Liver (tissue), 9 donors: ENCODE results near the gene NEK11. TPM values are rescaled to one million over a fixed set of nuclear protein-coding genes. Genes with fewer than 3 reads are reported as not detected.

Source experiments
- DNase-seq: peaks from one replicate; pipeline ENCODE4 v3.0.0-alpha.2; 2017; ENCODE audit warnings: low spot score
- H3K27ac ChIP-seq, 2 donors: one replicate each; pipeline ENCODE4 v1.7.0; 2013; ENCODE audit warnings: inconsistent platforms in 2 of 2, low read length in 2 of 2, control low read depth in 1 of 2, low read depth in 1 of 2, mild to moderate bottlenecking in 1 of 2
- H3K27me3 ChIP-seq, 4 donors: one replicate each; pipeline versions ENCODE4 v1.6.1 to v1.7.0; 2013; ENCODE audit warnings: low read length in 3 of 4, inconsistent platforms in 1 of 4, mild to moderate bottlenecking in 1 of 4, moderate library complexity in 1 of 4; ENCODE audit not compliant: control insufficient read depth in 4 of 4, insufficient read depth in 4 of 4
- H3K36me3 ChIP-seq, 4 donors: one replicate each; pipeline versions ENCODE4 v1.6.1 to v1.7.0; 2013; ENCODE audit warnings: low read length in 3 of 4, mild to moderate bottlenecking in 3 of 4, low read depth in 1 of 4, moderate library complexity in 1 of 4; ENCODE audit not compliant: control insufficient read depth in 4 of 4, insufficient read depth in 3 of 4
- H3K4me1 ChIP-seq, 4 donors: one replicate each; pipeline versions ENCODE4 v1.6.1 to v1.7.0; 2013; ENCODE audit warnings: low read length in 3 of 4, mild to moderate bottlenecking in 3 of 4, moderate library complexity in 1 of 4; ENCODE audit not compliant: control insufficient read depth in 4 of 4, insufficient read depth in 4 of 4
- H3K4me3 ChIP-seq, 3 donors: one replicate each; pipeline versions ENCODE4 v1.6.1 to v1.7.0; 2013; ENCODE audit warnings: low read length in 3 of 3, control low read depth in 1 of 3, low read depth in 1 of 3, mild to moderate bottlenecking in 1 of 3
- H3K9ac ChIP-seq, 2 donors: one replicate each; pipeline ENCODE4 v1.7.0; 2013; ENCODE audit warnings: low read length in 2 of 2, mild to moderate bottlenecking in 2 of 2, moderate library complexity in 2 of 2, control low read depth in 1 of 2, low read depth in 1 of 2
- H3K9me3 ChIP-seq, 4 donors: one replicate each; pipeline versions ENCODE4 v1.6.1 to v1.7.0; 2013; ENCODE audit warnings: low read length in 3 of 4; ENCODE audit not compliant: control insufficient read depth in 4 of 4
- EGR1 ChIP-seq, 2 donors: IDR thresholded peaks; 2 replicates each; pipeline ENCODE4 v1.6.1; 2016 to 2018; ENCODE audit warnings: antibody characterized with exemption in 2 of 2, low read depth in 2 of 2
- FOXA1 ChIP-seq: IDR thresholded peaks from 2 replicates; pipeline ENCODE4 v1.6.1; 2016; ENCODE audit warnings: antibody characterized with exemption
- FOXA2 ChIP-seq: IDR thresholded peaks from 2 replicates; pipeline ENCODE4 v1.6.1; 2016; ENCODE audit warnings: antibody characterized with exemption
- GABPA ChIP-seq, 2 donors: IDR thresholded peaks in 1 of 2; conservative IDR thresholded peaks in 1 of 2; 2 replicates each; pipeline ENCODE4 v1.6.1; 2016; ENCODE audit warnings: antibody characterized with exemption in 2 of 2, mild to moderate bottlenecking in 1 of 2, moderate library complexity in 1 of 2
- HNF4A ChIP-seq, 2 donors: conservative IDR thresholded peaks; 2 replicates each; pipeline ENCODE4 v1.6.1; 2016; ENCODE audit warnings: antibody characterized with exemption in 2 of 2, mild to moderate bottlenecking in 2 of 2
- HNF4G ChIP-seq: IDR thresholded peaks from 2 replicates; pipeline ENCODE4 v1.6.1; 2016; ENCODE audit warnings: antibody characterized with exemption
- JUND ChIP-seq, 2 donors: IDR thresholded peaks; 2 replicates each; pipeline ENCODE4 v1.6.1; 2016; ENCODE audit warnings: antibody characterized with exemption in 2 of 2
- NR2F2 ChIP-seq: IDR thresholded peaks from 2 replicates; pipeline ENCODE4 v1.6.1; 2016; ENCODE audit warnings: antibody characterized with exemption
- RAD21 ChIP-seq, 2 donors: IDR thresholded peaks; 2 replicates each; pipeline ENCODE4 v1.6.1; 2016; ENCODE audit warnings: antibody characterized with exemption in 2 of 2, mild to moderate bottlenecking in 2 of 2
- RXRA ChIP-seq, 2 donors: IDR thresholded peaks; 2 replicates each; pipeline ENCODE4 v1.6.1; 2017 to 2018; ENCODE audit warnings: antibody characterized with exemption in 2 of 2, mild to moderate bottlenecking in 1 of 2
- SP1 ChIP-seq: IDR thresholded peaks from 2 replicates; pipeline ENCODE4 v1.6.1; 2018; ENCODE audit warnings: antibody characterized with exemption, mild to moderate bottlenecking
- TAF1 ChIP-seq: conservative IDR thresholded peaks from 2 replicates; pipeline ENCODE4 v1.6.1; 2016; ENCODE audit warnings: antibody characterized with exemption, mild to moderate bottlenecking
- YY1 ChIP-seq: IDR thresholded peaks from 2 replicates; pipeline ENCODE4 v1.6.1; 2016; ENCODE audit warnings: antibody characterized with exemption, mild to moderate bottlenecking
- WGBS: extraction: QIAGEN DNeasy Blood & Tissue Kit; methylation state at CpG from one replicate; pipeline ENCODE4 v1.1.7; 2013; 5-methylcytosine and 5-hydroxymethylcytosine counted together
- polyA plus RNA-seq, 2 donors: library from polyadenylated mRNA; stranded (reverse) in 1 of 2; unstranded in 1 of 2; fragments of 200-250 nt in 1 of 2; fragments of >200 nt in 1 of 2; fragmentation: Nextera tagmentation in 1 of 2; extraction: Ambion mirVana in 1 of 2; gene quantifications; one replicate each; pipeline versions ENCODE4 v1.2.1 to v1.2.3, GENCODE V29; 2013 to 2015
- total RNA-seq, 2 donors: library from RNA; depleted of rRNA; stranded (reverse); fragments of >200 nt; gene quantifications; one replicate each; pipeline ENCODE4 v1.2.3, GENCODE V29; 2014
- TF ChIP-seq, protein P1 (sequence below): IDR thresholded peaks from 2 replicates; pipeline ENCODE4 v1.6.1; 2016; ENCODE audit warnings: antibody characterized with exemption
- TF ChIP-seq, protein P2 (sequence below): IDR thresholded peaks from 2 replicates; pipeline ENCODE4 v1.6.1; 2016; ENCODE audit warnings: antibody characterized with exemption, mild to moderate bottlenecking
- TF ChIP-seq, protein P3 (sequence below): IDR thresholded peaks from 2 replicates; pipeline ENCODE4 v1.6.1; 2016; ENCODE audit warnings: antibody characterized with exemption
- TF ChIP-seq, protein P4 (sequence below): IDR thresholded peaks from 2 replicates; pipeline ENCODE4 v1.6.1; 2016; ENCODE audit warnings: antibody characterized with exemption
- donor health status: healthy.
- donor health status: healthy.
- donor health status: healthy.
- donor health status: healthy.
- donor health status: healthy.

Gene NEK11
- total and polyA plus RNA-seq, 4 donors: 0.35 to 0.92 (median 0.69) TPM

DNA sequence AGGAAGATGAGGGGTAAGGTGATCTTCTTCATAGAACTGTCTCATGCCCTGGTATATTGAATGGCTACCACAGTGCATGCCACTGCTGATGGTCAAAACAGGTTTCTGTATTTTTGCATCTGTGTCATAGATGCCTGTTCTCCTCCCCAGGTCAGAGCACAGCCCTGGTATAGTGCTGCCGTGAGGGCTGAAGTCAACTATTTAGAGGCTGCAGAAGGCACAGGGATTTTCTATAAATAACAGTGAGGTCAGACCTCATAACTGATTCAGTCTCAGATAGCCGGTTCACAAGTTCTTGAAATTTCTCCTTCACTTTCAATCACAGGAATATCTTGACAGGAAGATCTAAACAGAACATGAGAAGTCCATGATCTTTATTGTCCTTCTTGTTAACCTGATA, 255.7 kb downstream of the NEK11 start:
- Histone ChIP-seq H3K4me3 (no peak overlapping the region), H3K36me3 (no peaks in the 10 kb centered on the region), H3K27ac (no peak overlapping the region), H3K9me3 (no peaks in the 10 kb centered on the region), H3K9ac (no peak overlapping the region), H3K27me3 (no peaks in the 10 kb centered on the region), H3K4me1 (no peaks in the 10 kb centered on the region)
- WGBS: 82% methylated on average over 2 of the region's 2 CpGs
- no peak for DNase-seq
- TF ChIP-seq, protein P1, sequence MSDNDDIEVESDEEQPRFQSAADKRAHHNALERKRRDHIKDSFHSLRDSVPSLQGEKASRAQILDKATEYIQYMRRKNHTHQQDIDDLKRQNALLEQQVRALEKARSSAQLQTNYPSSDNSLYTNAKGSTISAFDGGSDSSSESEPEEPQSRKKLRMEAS: no peak
- TF ChIP-seq RAD21 (IDR thresholded peaks at IDR 0.05) (no peak), EGR1 (IDR thresholded peaks at IDR 0.05; ENCODE audit: low read depth in 2 of 2) (no peak), HNF4G (no peak), SP1 (no peak), YY1 (no peak), RXRA (IDR thresholded peaks at IDR 0.05) (no peak), HNF4A (conservative IDR thresholded peaks at IDR 0.05) (no peak), FOXA2 (no peak), JUND (IDR thresholded peaks at IDR 0.05) (no peak), FOXA1 (no peak)
- TF ChIP-seq, protein P2, sequence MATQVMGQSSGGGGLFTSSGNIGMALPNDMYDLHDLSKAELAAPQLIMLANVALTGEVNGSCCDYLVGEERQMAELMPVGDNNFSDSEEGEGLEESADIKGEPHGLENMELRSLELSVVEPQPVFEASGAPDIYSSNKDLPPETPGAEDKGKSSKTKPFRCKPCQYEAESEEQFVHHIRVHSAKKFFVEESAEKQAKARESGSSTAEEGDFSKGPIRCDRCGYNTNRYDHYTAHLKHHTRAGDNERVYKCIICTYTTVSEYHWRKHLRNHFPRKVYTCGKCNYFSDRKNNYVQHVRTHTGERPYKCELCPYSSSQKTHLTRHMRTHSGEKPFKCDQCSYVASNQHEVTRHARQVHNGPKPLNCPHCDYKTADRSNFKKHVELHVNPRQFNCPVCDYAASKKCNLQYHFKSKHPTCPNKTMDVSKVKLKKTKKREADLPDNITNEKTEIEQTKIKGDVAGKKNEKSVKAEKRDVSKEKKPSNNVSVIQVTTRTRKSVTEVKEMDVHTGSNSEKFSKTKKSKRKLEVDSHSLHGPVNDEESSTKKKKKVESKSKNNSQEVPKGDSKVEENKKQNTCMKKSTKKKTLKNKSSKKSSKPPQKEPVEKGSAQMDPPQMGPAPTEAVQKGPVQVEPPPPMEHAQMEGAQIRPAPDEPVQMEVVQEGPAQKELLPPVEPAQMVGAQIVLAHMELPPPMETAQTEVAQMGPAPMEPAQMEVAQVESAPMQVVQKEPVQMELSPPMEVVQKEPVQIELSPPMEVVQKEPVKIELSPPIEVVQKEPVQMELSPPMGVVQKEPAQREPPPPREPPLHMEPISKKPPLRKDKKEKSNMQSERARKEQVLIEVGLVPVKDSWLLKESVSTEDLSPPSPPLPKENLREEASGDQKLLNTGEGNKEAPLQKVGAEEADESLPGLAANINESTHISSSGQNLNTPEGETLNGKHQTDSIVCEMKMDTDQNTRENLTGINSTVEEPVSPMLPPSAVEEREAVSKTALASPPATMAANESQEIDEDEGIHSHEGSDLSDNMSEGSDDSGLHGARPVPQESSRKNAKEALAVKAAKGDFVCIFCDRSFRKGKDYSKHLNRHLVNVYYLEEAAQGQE: no peak
- TF ChIP-seq, protein P3, sequence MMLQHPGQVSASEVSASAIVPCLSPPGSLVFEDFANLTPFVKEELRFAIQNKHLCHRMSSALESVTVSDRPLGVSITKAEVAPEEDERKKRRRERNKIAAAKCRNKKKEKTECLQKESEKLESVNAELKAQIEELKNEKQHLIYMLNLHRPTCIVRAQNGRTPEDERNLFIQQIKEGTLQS: no peak
- TF ChIP-seq, protein P4, sequence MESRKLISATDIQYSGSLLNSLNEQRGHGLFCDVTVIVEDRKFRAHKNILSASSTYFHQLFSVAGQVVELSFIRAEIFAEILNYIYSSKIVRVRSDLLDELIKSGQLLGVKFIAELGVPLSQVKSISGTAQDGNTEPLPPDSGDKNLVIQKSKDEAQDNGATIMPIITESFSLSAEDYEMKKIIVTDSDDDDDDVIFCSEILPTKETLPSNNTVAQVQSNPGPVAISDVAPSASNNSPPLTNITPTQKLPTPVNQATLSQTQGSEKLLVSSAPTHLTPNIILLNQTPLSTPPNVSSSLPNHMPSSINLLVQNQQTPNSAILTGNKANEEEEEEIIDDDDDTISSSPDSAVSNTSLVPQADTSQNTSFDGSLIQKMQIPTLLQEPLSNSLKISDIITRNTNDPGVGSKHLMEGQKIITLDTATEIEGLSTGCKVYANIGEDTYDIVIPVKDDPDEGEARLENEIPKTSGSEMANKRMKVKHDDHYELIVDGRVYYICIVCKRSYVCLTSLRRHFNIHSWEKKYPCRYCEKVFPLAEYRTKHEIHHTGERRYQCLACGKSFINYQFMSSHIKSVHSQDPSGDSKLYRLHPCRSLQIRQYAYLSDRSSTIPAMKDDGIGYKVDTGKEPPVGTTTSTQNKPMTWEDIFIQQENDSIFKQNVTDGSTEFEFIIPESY: no peak

DNA sequence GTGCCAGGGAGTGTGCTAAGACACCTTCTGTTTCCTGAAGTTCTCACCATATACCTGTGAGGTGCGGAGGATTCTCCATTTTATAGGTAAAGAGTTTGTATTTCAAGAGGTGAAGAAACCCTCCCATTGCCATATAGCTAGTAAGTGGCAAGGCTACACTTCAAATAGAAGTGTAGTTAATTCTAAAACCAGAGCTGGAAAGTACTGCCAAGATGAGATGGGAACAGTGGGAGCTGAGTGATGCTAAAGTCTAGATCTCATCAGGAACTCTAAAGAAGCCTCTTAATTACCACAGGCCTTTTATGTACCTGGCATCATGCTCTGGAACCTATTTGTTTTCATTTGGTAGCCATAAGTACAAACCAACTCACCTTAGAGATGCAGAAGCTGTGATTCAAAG, 256.3 kb downstream of the NEK11 start:
- no peak overlapping the region for H3K9ac ChIP-seq
- H3K27ac ChIP-seq: no peak overlapping the region
- no peaks in the 10 kb centered on the region for H3K27me3 ChIP-seq
- no peaks in the 10 kb centered on the region for H3K9me3 ChIP-seq
- WGBS: 99% methylated on average over 1 of the region's 1 CpG
- no peaks in the 10 kb centered on the region for H3K36me3 ChIP-seq
- no peaks in the 10 kb centered on the region for H3K4me1 ChIP-seq
- H3K4me3 ChIP-seq: no peak overlapping the region
- DNase-seq: no peak
- TF ChIP-seq RAD21 (IDR thresholded peaks at IDR 0.05) (no peak), TAF1 (no peak), EGR1 (IDR thresholded peaks at IDR 0.05; ENCODE audit: low read depth in 2 of 2) (no peak), YY1 (no peak), SP1 (no peak), NR2F2 (no peak), RXRA (IDR thresholded peaks at IDR 0.05) (no peak), FOXA1 (no peak), JUND (IDR thresholded peaks at IDR 0.05) (no peak), FOXA2 (no peak), GABPA (IDR thresholded peaks at IDR 0.05 in 1 of 2, conservative IDR thresholded peaks at IDR 0.05 in 1 of 2) (no peak)
- TF ChIP-seq, protein P2: no peak
- TF ChIP-seq, protein P4: no peak
- TF ChIP-seq, protein P3: no peak
- TF ChIP-seq, protein P1: no peak
